Peyer's patch (tissue), 4 donors: ENCODE data around the gene UROD.

ENCODE experiments used
- CTCF ChIP-seq, 6 experiments: fragments of 450-650 bp in 4 of 6; fragments of 200-600 bp in 2 of 6; sonication (generic) in 1 of 6; IDR thresholded peaks; one replicate each; pipeline ENCODE4 v1.5.1; 2017 to 2019; ENCODE audit warnings: antibody characterized with exemption in 6 of 6, mild to moderate bottlenecking in 3 of 6, moderate library complexity in 1 of 6
- POLR2A ChIP-seq, 2 donors: fragments of 450-650 bp; IDR thresholded peaks; one replicate each; pipeline ENCODE4 v1.5.1; 2017; ENCODE audit warnings: antibody characterized with exemption in 2 of 2, mild to moderate bottlenecking in 2 of 2, moderate library complexity in 2 of 2

- TF ChIP-seq CTCF (IDR thresholded peaks at IDR 0.05) = no peak
- no peak for TF ChIP-seq POLR2A (IDR thresholded peaks at IDR 0.05)
Observed at GRCh38 chr1:45037456-45037855, 25.4 kb downstream of the UROD start.
